ENCODE data around the gene WDR13.
A peak's percentile ranks its signal among the peaks of the same experiment; 100 is the strongest.

Gene WDR13

GRCh38 chrX:48592971-48593370 lies 4.3 kb upstream of the WDR13 start:
- DNase-seq (ENCODE audit: extremely low read depth in 1 of 2, low read depth in 1 of 2): no peak

GRCh38 chrX:48595929-48596328 lies 1.4 kb upstream of the WDR13 start:
- no peak for DNase-seq (ENCODE audit: extremely low read depth in 1 of 2, low read depth in 1 of 2)

- DNase-seq (ENCODE audit: extremely low read depth in 1 of 2, low read depth in 1 of 2): no peak
Observed at GRCh38 chrX:48598614-48599013, 1.3 kb downstream of the WDR13 start.

GRCh38 chrX:48599341-48599740 lies 2.0 kb downstream of the WDR13 start:
- DNase-seq (ENCODE audit: extremely low read depth in 1 of 2, low read depth in 1 of 2): no peak

GRCh38 chrX:48600226-48600625 lies 2.9 kb downstream of the WDR13 start:
- DNase-seq (ENCODE audit: extremely low read depth in 1 of 2, low read depth in 1 of 2): no peak

- DNase-seq (ENCODE audit: extremely low read depth in 1 of 2, low read depth in 1 of 2): no peak
Observed at GRCh38 chrX:48601741-48602394, 4.6 kb downstream of the WDR13 start.

GRCh38 chrX:48604701-48605100 lies 7.4 kb downstream of the WDR13 start:
- no peak for DNase-seq (ENCODE audit: extremely low read depth in 1 of 2, low read depth in 1 of 2)

GRCh38 chrX:48606091-48606490 lies 8.8 kb downstream of the WDR13 start:
- no peak for DNase-seq (ENCODE audit: extremely low read depth in 1 of 2, low read depth in 1 of 2)

GRCh38 chrX:48611703-48612102 lies 14.4 kb downstream of the WDR13 start:
- DNase-seq (ENCODE audit: extremely low read depth in 1 of 2, low read depth in 1 of 2): no peak

GRCh38 chrX:48613502-48614160 lies 16.3 kb downstream of the WDR13 start:
- DNase-seq (ENCODE audit: extremely low read depth in 1 of 2, low read depth in 1 of 2): no peak

- no peak for DNase-seq (ENCODE audit: extremely low read depth in 1 of 2, low read depth in 1 of 2)
Observed at GRCh38 chrX:48616576-48616975, 19.3 kb downstream of the WDR13 start.

- no peak for DNase-seq (ENCODE audit: extremely low read depth in 1 of 2, low read depth in 1 of 2)
Observed at GRCh38 chrX:48617542-48618340, 20.4 kb downstream of the WDR13 start.

- DNase-seq (ENCODE audit: extremely low read depth in 1 of 2, low read depth in 1 of 2): no peak
Observed at GRCh38 chrX:48626401-48627298, 29.4 kb downstream of the WDR13 start.

GRCh38 chrX:48631376-48632090 lies 34.2 kb downstream of the WDR13 start:
- peak; percentile 27 for DNase-seq (ENCODE audit: extremely low read depth in 1 of 2, low read depth in 1 of 2)

- DNase-seq (ENCODE audit: extremely low read depth in 1 of 2, low read depth in 1 of 2): no peak
Observed at GRCh38 chrX:48632207-48632606, 34.9 kb downstream of the WDR13 start.

GRCh38 chrX:48636301-48636700 lies 39.0 kb downstream of the WDR13 start:
- DNase-seq (ENCODE audit: extremely low read depth in 1 of 2, low read depth in 1 of 2): no peak

GRCh38 chrX:48636776-48637175 lies 39.5 kb downstream of the WDR13 start:
- DNase-seq (ENCODE audit: extremely low read depth in 1 of 2, low read depth in 1 of 2): no peak

- no peak for DNase-seq (ENCODE audit: extremely low read depth in 1 of 2, low read depth in 1 of 2)
Observed at GRCh38 chrX:48645669-48646068, 48.4 kb downstream of the WDR13 start.

GRCh38 chrX:48648336-48648751 lies 51.1 kb downstream of the WDR13 start:
- peak in 1 of 2 donors; percentile 6 for DNase-seq (ENCODE audit: extremely low read depth in 1 of 2, low read depth in 1 of 2)

GRCh38 chrX:48649102-48649501 lies 51.8 kb downstream of the WDR13 start:
- DNase-seq (ENCODE audit: extremely low read depth in 1 of 2, low read depth in 1 of 2): no peak
